Stimulated activated CD4-positive, alpha-beta T cell treated with anti-CD3 and anti-CD28 coated beads, Interleukin-2, amount 100 ng/mL, for 24 hours (primary cell): ENCODE data around the gene MDM1.

Source experiments
- DNase-seq, 2 donors: peaks; one replicate each; pipeline ENCODE4 v3.0.0-alpha.2; 2020

The MDM1 gene

DNA sequence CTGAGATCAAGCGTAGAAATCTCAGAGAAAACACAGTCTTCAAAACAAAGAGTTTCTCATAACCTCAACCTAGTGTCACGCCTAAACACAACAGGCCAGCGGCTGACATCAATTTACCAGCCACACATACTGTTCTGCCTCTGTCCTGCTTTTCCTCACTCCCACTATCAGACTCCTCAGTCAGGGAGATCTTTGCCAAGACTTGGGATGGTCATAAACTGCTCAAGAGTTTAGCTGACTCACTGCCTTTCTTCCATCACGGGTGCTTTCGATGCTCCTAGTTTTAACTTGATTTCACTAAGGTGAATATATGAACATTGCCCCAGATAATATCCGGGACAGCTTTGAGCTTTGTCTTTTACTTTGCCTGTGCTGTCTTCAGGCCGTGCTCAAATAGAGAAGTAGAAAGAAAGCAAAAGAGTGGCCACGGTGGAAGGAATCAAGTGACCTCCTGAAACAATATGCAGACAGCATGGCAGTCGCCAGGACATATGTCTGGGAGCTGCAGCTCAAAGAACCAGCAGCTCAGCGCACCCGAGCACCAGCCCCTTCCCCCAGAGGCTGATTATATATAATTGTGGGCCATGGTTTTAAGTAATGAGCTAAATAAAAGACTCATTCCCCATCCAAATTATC, 12.1 kb downstream of the MDM1 start:
- no peak for DNase-seq

DNA sequence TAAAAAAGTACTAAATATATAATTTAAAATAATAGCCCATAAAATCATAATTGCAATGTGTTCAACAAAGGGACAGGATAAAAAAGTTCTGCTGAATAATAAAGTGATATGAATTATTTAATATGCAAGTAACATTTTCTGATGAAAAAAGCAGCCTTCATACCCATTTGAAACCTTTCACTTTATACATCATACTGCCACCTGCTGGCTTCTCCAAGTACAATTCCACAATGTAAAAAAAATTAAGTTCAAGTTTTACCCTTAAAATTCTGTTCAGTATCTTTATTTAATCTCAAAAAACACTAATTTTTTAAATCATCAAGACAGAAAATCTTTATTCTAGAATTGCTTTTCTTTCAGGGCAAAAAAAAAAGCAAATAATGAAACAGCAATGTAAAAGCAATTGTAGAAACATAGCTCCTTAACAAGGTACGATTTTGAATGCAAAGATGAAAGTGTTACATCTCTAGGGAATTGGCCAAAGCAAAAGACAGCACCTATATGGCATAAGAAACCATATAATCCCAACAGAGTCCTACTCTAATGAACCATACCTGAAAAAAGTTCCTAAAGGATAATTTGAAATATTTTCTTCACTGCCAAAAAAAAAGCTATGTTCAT, 15.0 kb downstream of the MDM1 start:
- peak; percentile 40 to 66 for DNase-seq

DNA sequence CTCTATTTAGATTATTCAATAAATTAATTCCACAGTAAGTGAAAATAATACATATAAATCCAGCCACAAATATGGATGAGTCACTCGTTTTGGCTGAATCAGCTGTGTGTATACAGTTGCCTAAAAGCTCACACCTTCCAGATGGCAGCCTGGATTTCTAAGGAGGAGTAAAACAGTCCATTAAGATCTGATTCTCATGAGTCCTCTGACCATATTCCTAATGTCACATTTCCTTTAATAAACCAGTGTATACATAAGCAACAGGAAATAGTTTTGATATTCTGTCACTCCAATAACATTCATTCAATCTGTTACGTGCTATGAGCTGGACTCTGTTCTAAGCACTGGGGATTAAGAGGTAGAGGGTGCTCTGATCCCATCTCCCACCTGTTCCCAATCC, 21.8 kb downstream of the MDM1 start:
- no peak for DNase-seq

DNA sequence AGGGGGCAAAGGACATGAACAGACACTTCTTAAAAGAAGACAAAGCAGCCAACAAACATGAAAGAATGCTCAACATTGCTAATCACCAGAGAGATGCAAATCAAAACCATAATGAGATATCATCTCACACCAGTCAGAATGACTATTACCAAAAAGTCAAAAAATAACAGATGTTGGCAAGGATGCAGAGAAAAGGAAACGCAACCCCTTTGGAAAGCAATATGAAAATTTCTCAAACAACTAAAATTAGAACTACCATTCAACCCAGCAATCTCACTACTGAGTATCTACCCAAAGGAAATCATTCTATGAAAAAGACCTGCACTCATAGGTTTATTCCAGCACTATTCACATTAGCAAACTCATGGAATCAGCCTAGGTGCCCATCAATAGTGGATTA, 25.6 kb downstream of the MDM1 start:
- no peak for DNase-seq

DNA sequence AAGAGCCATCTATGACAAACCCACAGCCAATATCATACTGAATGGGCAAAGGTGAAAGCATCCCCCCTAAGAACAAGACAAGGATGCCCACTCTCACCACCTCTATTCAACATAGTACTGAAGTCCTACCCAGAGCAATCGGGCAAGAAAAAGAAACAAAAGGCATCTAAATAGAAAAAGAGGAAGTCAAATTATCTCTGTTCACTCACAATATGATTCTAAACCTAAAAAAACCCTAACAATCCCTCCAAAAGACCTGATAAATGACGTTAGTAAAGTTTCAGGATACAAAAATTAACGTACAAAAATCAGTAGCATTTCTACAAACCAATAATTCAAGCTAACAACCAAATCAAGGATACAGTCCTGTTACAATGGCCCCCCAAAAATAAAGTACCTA, 26.9 kb downstream of the MDM1 start:
- DNase-seq = no peak

DNA sequence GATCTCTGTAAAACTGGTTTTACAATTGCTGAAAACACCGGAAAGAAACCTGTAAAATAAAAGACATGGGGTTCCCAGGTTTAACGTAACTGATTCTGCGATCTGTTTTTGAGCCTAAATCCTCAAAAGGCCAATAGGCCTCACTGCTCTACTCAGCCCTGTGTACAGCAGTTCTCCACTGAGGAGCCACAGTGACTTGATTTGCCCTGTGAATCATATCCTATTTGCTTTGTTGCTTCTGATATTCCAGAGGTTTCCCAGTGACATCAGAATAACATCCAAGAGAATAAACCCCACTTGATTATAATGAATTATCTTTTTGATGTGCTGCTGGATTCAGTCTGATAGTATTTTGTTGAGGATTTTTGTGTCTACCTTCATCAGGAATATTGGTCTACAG, 27.5 kb downstream of the MDM1 start:
- no peak for DNase-seq

DNA sequence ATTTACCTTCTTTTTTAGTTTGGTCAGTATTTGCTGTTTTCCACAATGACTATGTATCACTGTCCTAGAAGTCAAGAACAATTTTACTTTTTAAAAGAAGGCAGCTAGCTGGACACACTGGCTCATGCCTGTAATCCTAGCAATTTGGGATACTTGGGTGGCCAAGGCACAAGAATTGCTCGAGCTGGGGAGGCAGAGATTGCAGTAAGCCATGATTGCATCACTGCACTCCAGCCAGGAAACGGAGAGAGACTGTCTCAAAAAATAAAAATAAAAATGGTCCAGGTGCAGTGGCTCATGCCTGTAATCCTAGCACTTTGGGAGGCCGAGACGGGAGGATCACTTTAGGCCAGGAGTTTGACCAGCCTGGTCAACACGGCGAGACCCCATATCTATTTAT, 28.3 kb downstream of the MDM1 start:
- no peak for DNase-seq

DNA sequence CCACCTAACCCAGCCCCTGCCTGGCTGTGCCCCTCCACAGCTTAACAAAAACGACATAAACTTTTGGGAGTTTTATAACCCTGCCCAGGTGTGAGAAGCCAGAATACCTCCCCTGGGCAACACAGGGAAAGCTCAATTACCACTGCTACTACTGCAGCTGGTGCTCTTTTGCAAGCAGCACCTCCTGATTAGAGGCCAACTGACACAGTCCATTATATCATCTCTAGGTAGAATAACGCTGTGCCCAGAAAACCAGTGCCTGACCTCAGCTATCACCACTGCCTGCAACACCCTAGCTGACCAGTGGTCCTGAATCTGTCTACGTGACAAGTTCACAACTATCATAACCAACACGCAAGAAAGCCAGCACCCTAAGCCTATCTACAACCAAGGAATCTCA, 34.2 kb downstream of the MDM1 start:
- no peak for DNase-seq

DNA sequence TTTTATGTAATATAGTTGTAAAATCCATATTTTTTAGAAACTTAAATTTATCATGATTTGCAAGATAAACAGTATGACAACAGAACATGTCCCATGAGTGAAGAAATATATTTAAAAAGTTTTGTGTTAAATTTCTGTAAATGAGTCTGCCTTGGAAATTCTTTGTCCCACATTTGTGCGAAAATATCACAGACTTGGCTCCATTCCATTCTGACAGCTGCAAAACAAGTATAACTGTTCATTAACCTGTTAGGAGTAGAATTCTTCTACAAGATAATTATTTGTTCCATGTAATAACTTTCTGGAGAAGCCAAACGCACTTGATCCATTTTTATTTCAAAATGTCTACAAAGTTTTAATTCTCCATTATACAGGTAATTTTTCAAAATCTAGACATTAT, 37.9 kb downstream of the MDM1 start:
- no peak for DNase-seq

DNA sequence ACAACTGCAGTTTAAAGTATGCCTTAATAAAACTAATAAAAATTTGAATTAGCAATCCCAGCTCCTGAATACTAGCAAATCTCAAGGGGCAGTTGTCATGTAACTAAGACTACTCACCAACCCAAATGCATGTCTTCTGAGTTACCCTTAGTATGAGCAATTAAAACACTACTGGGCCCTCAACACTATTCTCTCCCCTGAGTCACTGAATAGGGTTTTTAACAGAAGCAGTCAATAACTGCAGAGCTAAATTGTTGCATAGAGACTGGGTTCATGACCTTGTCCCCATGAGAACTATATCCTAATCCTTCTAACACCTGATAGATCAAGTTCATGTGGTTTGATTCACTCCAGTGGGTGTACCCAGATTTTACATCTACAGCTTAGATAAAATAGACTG, 38.8 kb downstream of the MDM1 start:
- DNase-seq = no peak

DNA sequence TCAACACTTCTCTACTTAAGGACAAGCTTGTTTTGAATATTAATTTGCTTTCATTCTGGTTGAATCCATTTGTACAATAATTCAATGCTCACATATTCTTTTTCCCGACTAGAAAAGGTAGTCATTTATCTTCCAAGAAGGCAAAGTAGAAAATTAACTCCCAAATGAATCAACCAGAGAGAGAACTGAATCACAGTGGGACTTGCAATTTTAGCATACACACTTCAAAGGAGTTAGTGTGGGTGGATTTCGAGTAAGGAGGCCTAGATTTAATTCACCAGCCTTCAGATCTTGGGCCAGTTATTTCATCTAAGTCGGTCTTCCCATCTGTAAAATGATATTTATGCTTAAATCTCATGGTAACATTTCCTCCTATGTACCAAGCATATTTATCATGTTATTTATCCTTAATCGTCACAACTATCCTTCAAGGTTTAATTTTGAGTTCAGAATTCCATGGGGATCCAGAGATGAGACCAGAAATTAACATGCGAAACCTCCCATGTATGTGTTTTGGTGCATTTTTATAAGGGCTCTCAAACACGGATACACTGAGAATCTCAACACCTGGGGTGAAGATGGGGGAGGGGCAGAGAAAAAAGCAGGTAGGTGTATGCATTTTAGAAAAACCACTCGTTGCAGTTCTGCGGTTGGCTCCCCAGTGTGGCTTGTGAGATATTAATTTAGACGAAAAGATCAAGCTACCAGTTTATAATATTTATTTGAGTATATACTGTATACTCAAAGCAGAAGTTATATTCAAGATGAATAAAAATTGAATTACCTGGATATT, 39.8 kb downstream of the MDM1 start:
- DNase-seq = no peak

DNA sequence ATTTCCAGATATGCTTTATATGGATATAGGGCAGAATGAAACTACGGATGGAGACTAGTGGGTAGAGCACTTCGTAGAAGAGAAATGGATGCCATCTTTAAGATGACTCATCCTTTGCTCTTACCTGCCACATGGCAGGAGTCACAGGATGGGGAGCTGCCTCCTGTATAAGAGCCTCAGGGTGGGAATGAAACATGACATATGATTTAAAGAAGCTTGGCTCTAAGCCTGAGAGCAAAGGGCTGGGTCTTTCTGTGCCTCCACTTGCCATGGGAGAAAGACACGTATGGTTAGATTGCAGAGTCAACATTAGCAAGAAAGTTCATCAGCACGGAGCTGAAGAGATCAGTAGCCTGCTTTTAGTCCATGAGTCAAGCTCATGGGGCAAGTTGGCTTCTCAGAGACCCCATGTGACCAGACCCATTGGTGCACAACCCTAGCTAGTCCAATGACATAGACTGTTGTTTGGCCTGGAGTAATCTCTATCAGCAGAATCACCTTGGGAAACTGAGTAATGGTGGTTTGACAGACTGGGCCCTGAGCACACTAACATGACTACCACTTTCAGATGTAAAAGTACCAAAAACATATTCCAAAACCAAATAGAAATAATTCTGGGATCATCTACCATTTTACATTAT, 40.6 kb downstream of the MDM1 start:
- DNase-seq = no peak

DNA sequence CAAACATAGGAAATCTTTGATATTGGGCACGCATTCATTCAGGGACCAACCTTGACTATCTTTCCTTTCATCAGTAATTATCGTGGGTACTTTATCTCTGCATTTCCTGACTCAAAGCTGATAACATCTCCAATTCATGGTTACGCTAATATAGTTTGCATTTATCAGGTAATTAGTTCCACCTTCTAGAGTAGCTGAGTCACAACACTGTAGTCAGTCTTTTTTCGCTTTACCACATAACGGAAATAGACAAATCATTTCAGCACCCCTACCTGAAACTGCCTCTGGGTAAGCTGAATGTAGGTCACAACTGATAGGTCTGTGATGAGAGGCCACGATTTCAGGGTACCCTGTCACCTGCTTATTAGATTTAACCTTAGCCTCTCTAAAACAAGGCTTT, 42.0 kb downstream of the MDM1 start:
- peak; percentile 26 to 51 for DNase-seq

DNA sequence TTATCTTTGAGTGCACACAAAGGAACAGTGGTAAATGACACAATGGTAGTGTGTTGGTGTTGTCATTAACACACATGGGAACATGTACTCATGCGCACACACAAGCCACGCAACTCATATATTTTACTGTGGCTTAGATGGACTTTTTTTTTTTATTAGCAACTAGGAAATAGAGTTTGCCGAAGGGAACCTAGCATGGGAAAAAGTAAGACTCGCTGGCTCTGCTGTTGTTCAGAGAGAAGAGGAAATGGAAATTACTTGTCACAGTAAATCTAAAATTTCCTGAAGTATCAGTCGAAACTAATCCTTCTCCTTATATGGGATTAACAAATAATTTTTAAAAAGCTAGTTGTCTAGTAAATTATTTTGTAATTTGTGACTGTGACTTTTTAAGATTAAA, 45.1 kb downstream of the MDM1 start:
- DNase-seq = no peak

DNA sequence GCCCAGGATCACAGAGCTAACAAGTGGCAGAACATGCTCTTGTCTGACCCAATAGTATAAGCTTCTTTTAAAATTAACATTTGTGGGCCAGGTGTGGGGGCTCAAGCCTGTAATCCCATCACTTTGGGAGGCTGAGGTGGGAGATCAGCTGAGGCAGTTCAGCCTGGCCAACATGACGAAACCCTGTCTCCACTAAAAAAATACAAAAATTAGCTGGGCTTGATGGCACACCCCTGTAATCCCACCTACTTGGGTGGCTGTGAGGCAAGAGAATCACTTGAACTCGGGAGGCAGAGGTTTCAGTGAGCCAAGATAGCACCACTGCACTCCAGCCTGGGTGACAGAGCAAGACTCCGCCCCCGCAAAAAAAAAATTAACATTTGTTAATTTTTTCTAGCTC, 45.8 kb downstream of the MDM1 start:
- DNase-seq = no peak

DNA sequence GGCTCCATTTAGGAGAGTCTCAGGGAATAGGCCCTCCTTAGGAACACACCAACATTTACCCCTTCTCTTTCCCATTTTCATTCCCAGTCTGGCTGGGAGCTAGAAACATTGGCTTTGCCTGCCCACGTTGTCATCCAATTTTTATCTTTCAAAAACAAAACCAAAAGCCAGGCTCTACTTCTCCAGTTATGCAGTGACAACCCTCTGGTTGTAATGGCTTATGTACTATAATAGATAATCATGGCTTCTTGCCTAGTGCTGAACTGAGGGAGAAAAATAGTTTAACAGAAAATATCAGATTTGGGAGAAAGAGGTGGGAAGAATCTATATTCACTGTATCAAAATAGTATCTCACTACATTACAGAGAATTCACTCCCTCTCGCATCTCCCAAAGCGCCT, 46.6 kb downstream of the MDM1 start:
- no peak for DNase-seq

DNA sequence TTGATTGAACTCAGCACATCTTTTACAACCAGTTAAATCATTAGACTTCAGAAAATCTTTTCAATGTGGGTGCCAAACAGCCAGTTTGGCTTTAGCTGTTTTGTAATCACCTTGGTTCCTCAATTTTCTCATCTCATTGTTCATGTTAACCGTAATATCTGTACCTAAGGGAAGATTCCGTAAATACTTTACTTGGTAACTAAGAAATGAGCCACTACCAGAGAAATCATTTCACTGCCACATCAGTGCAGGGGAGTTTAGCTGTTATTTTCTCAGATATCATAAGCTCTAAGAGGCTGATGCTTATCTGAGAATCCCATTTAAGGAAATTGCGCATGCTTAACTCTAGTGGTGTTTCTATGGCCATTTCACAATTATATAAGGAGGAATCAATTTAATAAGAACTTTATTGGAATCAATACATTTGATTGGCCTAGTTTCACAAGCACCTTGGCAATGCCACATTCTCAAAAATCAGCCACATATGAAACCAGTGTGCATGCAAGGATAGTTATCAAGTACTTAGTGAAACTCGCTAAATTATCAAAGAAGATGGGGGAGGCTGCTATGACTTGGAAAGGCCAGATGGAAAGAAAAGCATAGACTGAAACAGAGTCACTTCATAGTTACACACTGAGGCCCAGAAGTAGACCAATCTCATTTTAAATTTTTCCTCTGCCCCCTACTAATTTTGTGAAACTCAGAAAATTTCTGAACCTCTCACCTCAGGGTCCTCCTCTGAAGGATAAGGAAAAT, 50.7 kb downstream of the MDM1 start:
- no peak for DNase-seq

DNA sequence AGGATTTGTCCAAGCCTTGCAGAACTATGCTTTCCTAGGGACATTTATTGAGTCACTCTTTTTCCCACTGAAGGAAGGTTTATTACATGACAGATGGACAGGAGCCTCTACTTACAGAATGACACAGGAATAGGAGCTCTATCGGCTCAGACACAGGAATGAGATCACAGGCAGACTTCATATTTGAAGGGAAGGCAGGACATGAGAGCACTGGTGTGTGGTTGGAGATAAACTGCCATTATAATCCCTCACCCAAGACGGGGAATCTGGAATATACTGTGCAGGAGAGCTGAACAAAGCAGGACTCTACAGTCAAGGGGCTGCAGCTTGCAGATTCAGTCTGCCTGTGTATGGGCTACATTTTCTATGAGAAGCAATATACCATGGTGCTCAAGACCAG, 51.9 kb downstream of the MDM1 start:
- no peak for DNase-seq

DNA sequence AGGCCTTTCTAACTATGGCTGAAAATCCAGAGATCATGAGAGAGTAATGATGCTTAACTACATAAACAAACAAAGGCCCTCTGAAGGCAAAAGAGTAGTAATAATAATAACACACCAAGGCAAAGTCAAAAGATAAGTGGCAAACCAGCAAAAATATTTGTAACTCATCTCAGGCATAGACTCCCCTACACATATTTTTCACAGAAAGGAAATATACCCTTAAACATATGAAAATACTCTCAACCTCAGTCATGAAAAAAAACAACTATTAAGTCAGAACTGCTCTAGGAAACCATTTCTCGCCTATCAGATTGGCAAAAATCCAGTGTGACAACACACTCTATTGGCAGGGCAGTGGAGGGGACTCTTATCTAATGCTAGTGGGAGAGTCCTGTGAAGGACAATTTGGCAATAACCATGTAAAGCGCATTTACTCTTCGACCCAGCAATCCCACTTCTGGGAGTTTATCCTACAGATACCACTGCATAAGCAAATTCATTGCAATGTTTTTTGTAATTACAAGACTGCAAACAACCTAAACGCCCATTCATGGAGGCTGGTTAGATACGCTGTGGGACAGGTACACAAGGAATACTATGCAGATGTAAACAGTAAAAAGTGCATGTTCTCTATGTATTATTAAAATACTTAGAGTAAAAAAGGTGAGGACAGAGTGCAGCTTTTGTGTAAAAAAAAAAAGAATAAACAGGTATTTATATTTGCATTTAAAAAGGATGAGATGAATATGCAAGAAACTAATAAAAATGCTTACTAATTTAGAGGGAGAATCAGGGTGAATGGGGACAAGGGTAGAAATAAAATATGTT, 52.7 kb downstream of the MDM1 start:
- DNase-seq = no peak

DNA sequence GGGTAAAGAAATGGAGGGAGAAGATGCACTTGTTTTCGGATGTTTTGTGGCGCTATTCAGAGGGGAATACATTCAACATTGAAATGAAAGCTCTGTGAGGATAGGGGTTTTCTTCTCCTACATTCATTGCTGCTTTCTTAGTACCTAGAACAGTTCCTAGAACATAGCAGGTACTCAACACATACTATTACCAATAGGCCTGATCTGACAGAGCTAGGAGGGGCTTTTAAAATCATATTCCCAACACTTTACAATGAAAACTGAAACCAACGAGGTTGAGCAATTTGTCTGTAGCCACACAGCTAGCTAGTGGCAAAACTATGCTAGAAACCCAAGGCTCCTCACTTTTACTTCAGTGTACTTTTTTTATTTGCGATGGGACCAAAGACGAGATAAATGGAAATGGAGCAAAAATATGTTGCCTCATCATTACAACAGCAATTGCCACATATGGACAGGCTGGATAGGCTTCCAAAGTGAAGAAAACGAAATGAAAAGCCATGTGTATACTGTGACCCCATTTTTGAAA, 55.7 kb downstream of the MDM1 start:
- no peak for DNase-seq

DNA sequence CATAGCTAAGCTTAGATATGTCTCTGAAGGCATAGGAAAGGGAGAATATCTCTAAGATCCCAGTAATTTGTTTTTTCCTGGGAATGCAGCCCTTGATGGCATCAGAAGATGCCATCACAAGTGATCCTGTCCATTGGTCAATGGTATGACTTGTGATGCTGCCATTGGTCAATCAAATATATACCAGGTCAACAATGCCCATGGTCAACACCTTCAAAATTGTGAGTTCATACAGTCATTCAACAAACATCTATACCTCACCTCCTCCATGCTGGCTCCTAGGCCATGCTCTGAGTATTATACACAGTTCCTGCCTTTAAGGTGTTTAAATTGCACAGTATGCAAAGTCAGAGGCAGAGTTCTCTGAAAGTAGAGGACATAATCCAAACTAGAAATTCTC, 59.4 kb downstream of the MDM1 start:
- no peak for DNase-seq

DNA sequence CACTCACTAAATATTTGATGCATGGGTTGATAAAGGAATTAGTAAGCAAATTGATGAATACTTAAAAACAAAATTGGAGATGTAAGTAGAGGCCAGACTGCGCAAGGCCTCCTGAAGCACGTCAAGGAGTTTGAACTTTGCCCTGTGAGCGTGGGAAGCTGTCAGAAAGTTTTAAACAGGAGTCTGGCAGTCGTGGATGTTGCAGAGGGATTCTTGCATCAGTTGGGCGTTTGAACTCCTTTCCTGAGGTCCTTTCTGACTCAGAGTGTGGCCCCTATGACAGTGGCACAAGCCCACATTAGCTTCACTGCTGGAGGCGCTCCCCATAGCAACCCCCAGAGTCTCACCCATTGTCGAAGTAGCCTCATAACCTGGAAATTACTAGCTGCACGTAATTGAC, 60.8 kb downstream of the MDM1 start:
- no peak for DNase-seq
